HEK293 (cell line): ENCODE measurements around the gene ROBO1.

Experiments used
- CTCF ChIA-PET: fragments of 350-600 bp; formaldehyde crosslinking; extraction: SDS; loops from one replicate; lab custom pipeline; 2021; ENCODE audit warnings: antibody characterized with exemption; lab: Yijun Ruan, JAX
- POLR2A ChIA-PET: fragments of 300-600 bp; formaldehyde crosslinking; extraction: SDS; loops from one replicate; lab custom pipeline; 2020; ENCODE audit warnings: antibody characterized with exemption, inconsistent platforms; lab: Yijun Ruan, JAX
- H3K27ac ChIP-seq: fragments of 200-500 bp; sonication (Bioruptor generic); 2 replicates; pipeline ENCODE4 v1.5.1; 2014; ENCODE audit warnings: low read depth, low read length, control low read depth, inconsistent platforms; ENCODE audit errors: extremely low read depth
- H3K36me3 ChIP-seq, 2 experiments: fragments of 200-500 bp in 1 of 2; sonication (Bioruptor generic) in 1 of 2; 1 replicate in 1 of 2; 2 replicates in 1 of 2; pipeline ENCODE4 v1.5.1; 2014 to 2017; ENCODE audit warnings: inconsistent platforms in 2 of 2, low read length in 2 of 2; ENCODE audit not compliant: control insufficient read depth in 2 of 2, insufficient read depth in 1 of 2
- H3K4me1 ChIP-seq: fragments of 200-500 bp; sonication (Bioruptor generic); 2 replicates; pipeline ENCODE4 v1.5.1; 2014; ENCODE audit warnings: mild to moderate bottlenecking, low read length, inconsistent platforms; ENCODE audit not compliant: control insufficient read depth, insufficient read depth
- H3K4me3 ChIP-seq: 2 replicates; pipeline ENCODE4 v1.5.1; 2011; ENCODE audit warnings: low read depth, mild to moderate bottlenecking, control low read depth, low read length, moderate library complexity
- H3K9me3 ChIP-seq: fragments of 200-500 bp; sonication (Bioruptor generic); 2 replicates; pipeline ENCODE4 v1.5.1; 2014; ENCODE audit warnings: low read depth, low read length, inconsistent platforms; ENCODE audit not compliant: control insufficient read depth, insufficient read depth
- BCL11B ChIP-seq: fragments of 450-650 bp; formaldehyde crosslinking; IDR thresholded peaks from 2 replicates; pipeline ENCODE4 v1.5.1; 2016; ENCODE audit warnings: low read depth, missing biosample characterization, missing genetic modification characterization
- GFI1B ChIP-seq: fragments of 450-650 bp; formaldehyde crosslinking; IDR thresholded peaks from 2 replicates; pipeline ENCODE4 v1.5.1; 2016; ENCODE audit warnings: missing biosample characterization, missing genetic modification characterization
- GLIS1 ChIP-seq: fragments of 450-650 bp; formaldehyde crosslinking; IDR thresholded peaks from 2 replicates; pipeline ENCODE4 v1.5.1; 2016; ENCODE audit warnings: missing biosample characterization, missing genetic modification characterization
- HOXC10 ChIP-seq: sonication (generic); formaldehyde crosslinking; IDR thresholded peaks from 2 replicates; pipeline ENCODE4 v1.8.1; 2023; ENCODE audit warnings: mild to moderate bottlenecking, missing genetic modification reagents
- KLF1 ChIP-seq: fragments of 450-650 bp; formaldehyde crosslinking; IDR thresholded peaks from 2 replicates; pipeline ENCODE4 v1.5.1; 2016; ENCODE audit warnings: missing biosample characterization, missing genetic modification characterization
- PRDM1 ChIP-seq: fragments of 450-650 bp; formaldehyde crosslinking; IDR thresholded peaks from 2 replicates; pipeline ENCODE4; 2016; ENCODE audit warnings: missing biosample characterization, missing genetic modification characterization
- RBAK ChIP-seq: fragments of 450-650 bp; formaldehyde crosslinking; IDR thresholded peaks from 2 replicates; pipeline ENCODE4 v1.5.1; 2016; ENCODE audit warnings: missing biosample characterization, missing genetic modification characterization
- SALL2 ChIP-seq: fragments of 450-650 bp; formaldehyde crosslinking; IDR thresholded peaks from 2 replicates; pipeline ENCODE4 v1.5.0; 2017; ENCODE audit warnings: missing biosample characterization, mild to moderate bottlenecking, missing genetic modification characterization, borderline replicate concordance
- TCF7L2 ChIP-seq: IDR thresholded peaks from 2 replicates; pipeline ENCODE4 v1.6.1; 2011; ENCODE audit warnings: low read depth, mild to moderate bottlenecking, inconsistent platforms, low read length, moderate library complexity, borderline replicate concordance
- ZBTB11 ChIP-seq: fragments of 450-650 bp; formaldehyde crosslinking; conservative IDR thresholded peaks from 2 replicates; pipeline ENCODE4 v1.5.1; 2016; ENCODE audit warnings: low read depth, missing biosample characterization, missing genetic modification characterization
- ZBTB48 ChIP-seq: fragments of 450-650 bp; formaldehyde crosslinking; IDR thresholded peaks from 2 replicates; pipeline ENCODE4 v1.5.1; 2016; ENCODE audit warnings: missing biosample characterization, missing genetic modification characterization
- ZFP37 ChIP-seq: fragments of 450-650 bp; formaldehyde crosslinking; IDR thresholded peaks from 2 replicates; pipeline ENCODE4 v1.5.1; 2016; ENCODE audit warnings: missing biosample characterization, missing genetic modification characterization
- ZNF132 ChIP-seq: fragments of 450-650 bp; formaldehyde crosslinking; IDR thresholded peaks from 2 replicates; pipeline ENCODE4 v1.5.1; 2017; ENCODE audit warnings: missing biosample characterization, missing genetic modification characterization, borderline replicate concordance
- ZNF140 ChIP-seq: fragments of 450-650 bp; formaldehyde crosslinking; IDR thresholded peaks from 2 replicates; pipeline ENCODE4 v1.5.1; 2016; ENCODE audit warnings: missing biosample characterization, missing genetic modification characterization
- ZNF155 ChIP-seq: fragments of 450-650 bp; formaldehyde crosslinking; IDR thresholded peaks from 2 replicates; pipeline ENCODE4 v1.5.1; 2016; ENCODE audit warnings: missing biosample characterization, missing genetic modification characterization
- ZNF175 ChIP-seq: fragments of 450-650 bp; formaldehyde crosslinking; IDR thresholded peaks from 2 replicates; pipeline ENCODE4 v1.5.1; 2016; ENCODE audit warnings: missing biosample characterization, missing genetic modification characterization
- ZNF2 ChIP-seq: fragments of 450-650 bp; formaldehyde crosslinking; IDR thresholded peaks from 2 replicates; pipeline ENCODE4 v1.5.1; 2016; ENCODE audit warnings: missing biosample characterization, missing genetic modification characterization
- ZNF211 ChIP-seq: fragments of 450-650 bp; formaldehyde crosslinking; IDR thresholded peaks from 2 replicates; pipeline ENCODE4 v1.5.1; 2016; ENCODE audit warnings: low read depth, missing biosample characterization, missing genetic modification characterization
- ZNF223 ChIP-seq: fragments of 450-650 bp; formaldehyde crosslinking; IDR thresholded peaks from 2 replicates; pipeline ENCODE4 v1.5.1; 2016; ENCODE audit warnings: missing biosample characterization, missing genetic modification characterization
- ZNF626 ChIP-seq: fragments of 450-650 bp; sonication (Bioruptor Pico); formaldehyde crosslinking; IDR thresholded peaks from 2 replicates; pipeline ENCODE4 v1.5.1; 2018; ENCODE audit warnings: missing biosample characterization, missing genetic modification characterization, inconsistent platforms
- ZNF670 ChIP-seq: fragments of 450-650 bp; formaldehyde crosslinking; IDR thresholded peaks from 2 replicates; pipeline ENCODE4 v1.5.1; 2016; ENCODE audit warnings: missing biosample characterization, missing genetic modification characterization, low read depth
- TF ChIP-seq, protein P1 (sequence below): fragments of 450-650 bp; formaldehyde crosslinking; IDR thresholded peaks from 2 replicates; pipeline ENCODE4 v1.5.1; 2017; ENCODE audit warnings: missing biosample characterization, mild to moderate bottlenecking, missing genetic modification characterization, moderate library complexity

Gene ROBO1

DNA sequence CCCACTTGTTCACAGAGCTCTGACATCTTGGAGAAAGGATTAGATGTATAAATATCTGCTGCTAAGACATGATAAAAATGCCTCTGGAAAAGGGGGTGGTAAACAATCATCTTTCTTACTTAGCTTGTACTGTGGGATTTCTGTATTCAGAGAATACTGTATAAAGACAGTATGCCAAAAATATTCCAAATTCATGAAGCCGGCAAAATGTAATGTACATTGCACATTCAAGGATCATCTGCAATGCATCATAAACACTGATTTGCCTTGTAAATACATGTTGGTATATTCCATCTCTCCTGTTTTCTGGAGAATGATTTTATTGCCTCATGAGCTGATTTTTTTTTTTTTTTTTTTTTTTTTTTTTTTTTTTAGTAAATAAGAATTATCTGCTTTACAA lies 355.3 kb downstream of the ROBO1 start:
- ChIA-PET CTCF (interaction anchor here (0.6 to 1.1 kb wide), 2 partner anchors 50 to 937 kb away, joined by 3 read pairs; no protein-coding TSS in a partner anchor), POLR2A (no interaction called here)

GRCh38 chr3:79410617-79411016 lies 357.2 kb downstream of the ROBO1 start:
- ChIA-PET CTCF (no interaction called here), POLR2A (no interaction called here)
- H3K4me3 ChIP-seq: no peak overlapping the region
- H3K4me1 ChIP-seq: no peaks in the 10 kb centered on the region
- TF ChIP-seq ZNF2 (tag by site-specific recombination) (no peak), ZNF175 (no peak), HOXC10 (no peak), PRDM1 (tag by site-specific recombination) (no peak), ZNF670 (tag by site-specific recombination) (no peak), ZNF155 (tag by site-specific recombination) (no peak), GLIS1 (tag by site-specific recombination) (no peak), ZBTB11 (tag by site-specific recombination) (no peak), ZNF132 (tag by site-specific recombination) (no peak), GFI1B (tag by site-specific recombination) (no peak)
- TF ChIP-seq, protein P1, sequence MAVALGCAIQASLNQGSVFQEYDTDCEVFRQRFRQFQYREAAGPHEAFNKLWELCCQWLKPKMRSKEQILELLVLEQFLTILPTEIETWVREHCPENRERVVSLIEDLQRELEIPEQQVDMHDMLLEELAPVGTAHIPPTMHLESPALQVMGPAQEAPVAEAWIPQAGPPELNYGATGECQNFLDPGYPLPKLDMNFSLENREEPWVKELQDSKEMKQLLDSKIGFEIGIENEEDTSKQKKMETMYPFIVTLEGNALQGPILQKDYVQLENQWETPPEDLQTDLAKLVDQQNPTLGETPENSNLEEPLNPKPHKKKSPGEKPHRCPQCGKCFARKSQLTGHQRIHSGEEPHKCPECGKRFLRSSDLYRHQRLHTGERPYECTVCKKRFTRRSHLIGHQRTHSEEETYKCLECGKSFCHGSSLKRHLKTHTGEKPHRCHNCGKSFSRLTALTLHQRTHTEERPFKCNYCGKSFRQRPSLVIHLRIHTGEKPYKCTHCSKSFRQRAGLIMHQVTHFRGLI: no peak
- no peaks in the 10 kb centered on the region for H3K36me3 ChIP-seq
- no peak overlapping the region for H3K27ac ChIP-seq
- H3K9me3 ChIP-seq: no peaks in the 10 kb centered on the region

More for the DNA sequence above, 355.3 kb downstream of the ROBO1 start:
- no peaks in the 10 kb centered on the region for H3K36me3 ChIP-seq
- TF ChIP-seq ZNF223 (tag by site-specific recombination): no peak
- TF ChIP-seq KLF1: no peak
- no peak for TF ChIP-seq RBAK (tag by site-specific recombination)
- no peak for TF ChIP-seq BCL11B (tag by site-specific recombination)
- TF ChIP-seq ZFP37 (tag by site-specific recombination): no peak
- TF ChIP-seq ZNF626 (tag by site-specific recombination): no peak
- TF ChIP-seq ZNF2 (tag by site-specific recombination): no peak
- TF ChIP-seq ZBTB48: no peak
- no peak for TF ChIP-seq SALL2
- no peak for TF ChIP-seq ZNF211 (tag by site-specific recombination)
- TF ChIP-seq, all 188 proteins: peak for 0
- no peaks in the 10 kb centered on the region for H3K9me3 ChIP-seq
- H3K27ac ChIP-seq: no peak overlapping the region
- H3K4me1 ChIP-seq: no peaks in the 10 kb centered on the region
- H3K4me3 ChIP-seq: no peak overlapping the region

DNA sequence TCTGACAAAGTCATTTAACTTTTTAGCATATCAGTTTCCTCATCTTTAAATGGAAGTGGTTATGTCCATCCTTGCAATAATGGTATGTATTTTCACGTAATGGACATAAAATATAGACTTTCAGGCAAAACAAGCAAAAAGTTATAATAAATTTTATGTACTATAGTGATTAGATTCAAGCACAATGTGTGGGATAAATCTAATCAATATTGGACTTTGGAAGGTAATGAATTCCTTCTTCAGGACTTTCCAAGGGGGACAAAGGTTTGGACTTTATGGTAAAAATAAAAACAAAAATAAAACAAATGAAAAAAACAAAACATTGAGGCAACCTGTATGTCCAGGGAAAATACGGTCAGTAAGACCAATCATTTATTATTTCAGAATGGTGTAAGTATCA lies 357.7 kb downstream of the ROBO1 start:
- no peaks in the 10 kb centered on the region for H3K9me3 ChIP-seq
- no peaks in the 10 kb centered on the region for H3K36me3 ChIP-seq
- TF ChIP-seq ZNF132 (tag by site-specific recombination) (no peak), ZNF140 (tag by site-specific recombination) (no peak), TCF7L2 (no peak)
- H3K4me1 ChIP-seq: no peaks in the 10 kb centered on the region
- CTCF ChIA-PET: no interaction called here
- POLR2A ChIA-PET: no interaction called here
- no peak overlapping the region for H3K4me3 ChIP-seq
- H3K27ac ChIP-seq: no peak overlapping the region
